GM18873 (cell line): ENCODE measurements around the gene LRRC7.

Experiments
- ATAC-seq: cut with Tn5 transposase; IDR thresholded peaks from one replicate; pipeline ENCODE4 v1.9.1; 2021; ENCODE audit warnings: mild to moderate bottlenecking, moderate library complexity, moderate number of reproducible peaks; ENCODE audit not compliant: unreplicated experiment, low FRiP score

The LRRC7 gene

DNA sequence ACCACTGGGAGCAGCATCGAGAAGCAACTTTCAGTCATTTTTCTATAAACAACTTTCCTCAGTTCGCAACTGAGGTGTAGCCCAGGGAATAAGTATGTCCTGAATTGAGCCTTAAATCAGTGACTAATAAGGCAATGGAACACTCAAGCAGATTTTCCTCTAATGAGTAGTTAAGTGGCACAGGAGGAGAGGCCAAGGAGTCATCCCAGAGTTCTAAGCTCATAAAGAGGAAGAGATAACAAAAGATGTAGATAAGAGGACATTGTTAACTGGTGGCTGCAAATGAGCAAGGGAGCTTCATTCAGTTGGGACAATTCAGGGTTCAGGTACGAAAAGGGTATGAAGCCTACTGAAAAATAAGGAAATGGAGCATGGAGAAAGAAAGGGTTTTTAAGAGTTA is 573.2 kb downstream of the LRRC7 start:
- ATAC-seq = no peak

DNA sequence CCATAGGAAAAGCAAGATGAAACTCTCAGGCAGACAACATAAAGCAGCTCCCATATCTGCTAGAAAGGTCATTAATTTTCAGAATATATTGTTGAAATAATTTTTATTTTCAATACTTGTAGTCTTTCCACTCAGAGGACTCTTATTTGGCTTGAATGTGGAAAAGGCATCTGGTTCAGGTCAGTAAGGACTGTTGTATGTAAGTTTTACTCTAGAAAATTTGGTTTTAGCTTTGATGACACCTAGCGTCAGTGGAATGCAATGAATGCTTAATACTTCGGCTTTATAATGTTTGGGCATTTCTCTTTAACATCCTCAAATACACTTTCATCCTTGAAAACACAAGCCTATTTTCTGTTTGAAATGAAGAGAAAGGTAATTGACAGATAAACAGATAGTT is 574.4 kb downstream of the LRRC7 start:
- no peak for ATAC-seq

DNA sequence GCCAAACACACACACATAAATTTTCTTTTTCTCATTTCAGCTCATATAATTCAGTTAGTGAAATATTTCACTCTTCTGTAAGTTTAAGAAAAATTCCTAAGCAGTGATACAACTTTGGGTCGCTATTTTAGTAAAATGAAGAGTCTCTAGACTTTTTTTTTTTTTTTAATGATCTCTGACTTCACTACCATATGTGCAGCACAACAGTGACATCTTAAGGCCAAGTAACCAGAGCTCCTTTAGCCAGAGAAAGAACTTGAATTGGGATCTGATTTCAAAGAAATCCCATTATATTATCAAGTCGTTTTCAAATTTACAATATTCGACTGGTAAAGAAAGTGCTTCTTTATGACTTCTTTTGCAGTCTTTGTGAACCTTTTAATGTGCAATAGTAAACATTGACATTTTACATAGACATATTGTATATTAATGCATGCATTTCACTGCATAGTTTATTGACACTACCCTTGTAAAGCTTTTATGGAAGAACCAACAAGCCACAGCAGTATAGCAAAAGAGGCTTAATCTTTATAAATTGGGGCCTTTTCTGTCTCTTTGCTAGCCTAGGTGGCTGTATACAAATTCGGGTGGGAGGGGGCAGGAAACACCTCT is 575.4 kb downstream of the LRRC7 start:
- no peak for ATAC-seq

DNA sequence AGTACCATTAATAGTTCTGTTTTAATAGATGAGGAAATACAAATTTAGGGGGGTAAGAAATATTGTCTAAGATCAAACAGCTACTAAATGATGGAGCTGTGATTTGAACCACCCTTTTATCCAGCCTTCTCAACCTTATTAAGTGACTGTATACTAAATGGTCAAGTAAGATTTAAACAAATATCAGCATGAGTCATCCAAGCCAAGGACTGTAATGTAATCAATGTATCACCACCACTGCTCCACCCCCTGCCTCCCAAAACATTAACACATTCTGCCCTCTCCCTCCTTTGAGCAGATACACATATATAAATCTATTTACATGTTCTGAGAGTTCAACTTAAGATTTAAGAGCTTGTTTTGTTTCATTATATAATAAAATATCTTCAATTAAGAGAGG is 578.8 kb downstream of the LRRC7 start:
- ATAC-seq = no peak

DNA sequence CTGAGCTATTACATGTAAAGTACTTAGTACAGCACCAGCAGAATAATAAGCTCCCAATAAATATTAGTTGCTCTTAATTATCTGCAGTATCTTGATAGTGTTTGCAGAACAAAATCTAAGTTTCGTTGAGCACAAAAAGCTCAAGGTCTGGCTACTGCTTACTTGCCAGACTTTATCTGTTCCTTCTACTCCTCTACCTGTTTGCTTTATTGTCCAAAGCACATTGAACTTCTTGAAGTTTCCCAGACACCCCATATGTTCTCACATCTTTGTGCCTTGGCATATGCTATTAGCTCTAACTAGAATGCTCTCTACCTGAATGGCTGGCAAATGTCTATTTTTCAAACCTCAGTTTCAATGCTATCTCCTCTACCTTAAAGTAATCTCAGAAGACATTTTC is 582.7 kb downstream of the LRRC7 start:
- ATAC-seq = no peak

DNA sequence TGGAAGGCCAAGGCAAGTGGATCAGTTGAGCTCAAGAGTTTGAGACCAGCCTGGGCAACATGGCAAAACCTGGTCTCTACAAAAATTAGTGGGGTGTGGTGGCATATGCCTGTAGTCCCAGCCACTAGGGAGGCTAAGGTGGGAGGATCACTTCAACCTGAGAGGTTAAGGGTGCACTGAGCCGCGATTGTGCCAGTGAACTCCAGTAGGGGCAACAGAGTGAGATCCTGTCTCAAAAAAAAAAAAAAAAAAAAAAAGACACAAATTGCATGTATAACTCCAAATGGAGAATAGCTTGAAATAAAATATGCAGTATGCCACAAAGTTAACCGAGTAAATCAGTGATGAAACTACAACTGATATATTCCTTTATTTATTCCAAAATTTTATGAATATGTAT is 586.0 kb downstream of the LRRC7 start:
- ATAC-seq = no peak

DNA sequence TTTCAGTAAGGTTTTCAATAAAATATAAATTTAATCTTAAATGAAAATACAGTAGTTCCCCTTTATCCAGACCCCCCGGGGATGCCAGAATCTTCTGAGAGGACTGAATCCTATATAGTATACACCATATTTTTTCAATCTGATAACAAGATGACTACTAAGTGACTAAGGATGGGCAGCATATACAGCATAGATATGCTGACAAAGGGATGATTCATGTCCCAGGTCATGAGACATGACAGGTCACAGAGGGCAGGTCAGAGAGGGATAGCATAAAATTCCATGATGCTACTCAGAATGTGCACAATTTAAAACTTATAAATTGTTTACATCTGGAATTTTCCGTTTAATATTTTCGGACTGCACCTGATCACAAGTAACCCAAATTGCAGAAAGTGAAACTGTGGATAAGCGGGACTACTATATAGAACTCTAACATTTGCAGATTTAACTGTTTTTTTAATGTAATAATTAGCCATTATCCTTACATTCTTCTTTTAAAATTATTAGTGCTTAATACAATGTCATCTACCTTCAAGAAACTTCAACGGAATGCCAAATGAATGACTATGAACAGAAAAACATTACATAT is 588.9 kb downstream of the LRRC7 start:
- no peak for ATAC-seq

DNA sequence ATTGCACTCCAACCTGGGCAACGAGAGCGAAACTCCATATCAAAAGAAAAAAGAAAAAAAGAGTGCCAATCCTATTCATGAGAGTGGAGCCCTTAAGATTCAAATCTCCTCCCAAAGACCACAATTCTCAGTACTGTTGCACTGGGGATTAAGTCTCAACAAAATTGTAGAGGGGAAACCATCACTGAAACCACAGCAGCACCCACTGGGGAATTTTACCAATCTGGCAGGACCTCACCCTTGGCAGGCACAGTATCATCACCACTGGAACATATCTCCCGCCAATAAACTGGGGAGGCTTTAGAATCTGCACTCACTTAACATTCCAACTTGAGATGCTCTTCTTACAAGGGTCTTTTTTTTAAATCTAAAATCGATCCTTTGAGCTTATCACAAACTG is 596.6 kb downstream of the LRRC7 start:
- no peak for ATAC-seq

DNA sequence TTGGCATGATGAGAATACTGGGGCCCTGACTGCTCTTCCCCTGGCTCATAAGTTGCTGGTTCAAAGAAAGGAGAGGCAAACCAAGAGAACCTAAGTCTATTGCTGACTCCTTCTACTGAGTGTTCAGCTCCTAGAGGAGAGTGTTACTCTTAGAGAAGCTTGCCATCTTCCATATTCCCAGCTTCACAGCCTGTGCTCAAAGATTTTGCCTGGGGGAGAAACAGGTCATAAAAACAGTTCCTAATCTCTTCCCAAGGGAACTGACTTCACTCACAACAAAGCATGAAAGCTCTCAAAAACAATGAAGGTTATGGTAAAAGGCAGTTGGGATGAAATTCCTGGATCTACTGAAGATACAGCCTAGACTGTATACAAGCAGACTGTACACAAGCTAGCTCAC is 600.6 kb downstream of the LRRC7 start:
- ATAC-seq = no peak

DNA sequence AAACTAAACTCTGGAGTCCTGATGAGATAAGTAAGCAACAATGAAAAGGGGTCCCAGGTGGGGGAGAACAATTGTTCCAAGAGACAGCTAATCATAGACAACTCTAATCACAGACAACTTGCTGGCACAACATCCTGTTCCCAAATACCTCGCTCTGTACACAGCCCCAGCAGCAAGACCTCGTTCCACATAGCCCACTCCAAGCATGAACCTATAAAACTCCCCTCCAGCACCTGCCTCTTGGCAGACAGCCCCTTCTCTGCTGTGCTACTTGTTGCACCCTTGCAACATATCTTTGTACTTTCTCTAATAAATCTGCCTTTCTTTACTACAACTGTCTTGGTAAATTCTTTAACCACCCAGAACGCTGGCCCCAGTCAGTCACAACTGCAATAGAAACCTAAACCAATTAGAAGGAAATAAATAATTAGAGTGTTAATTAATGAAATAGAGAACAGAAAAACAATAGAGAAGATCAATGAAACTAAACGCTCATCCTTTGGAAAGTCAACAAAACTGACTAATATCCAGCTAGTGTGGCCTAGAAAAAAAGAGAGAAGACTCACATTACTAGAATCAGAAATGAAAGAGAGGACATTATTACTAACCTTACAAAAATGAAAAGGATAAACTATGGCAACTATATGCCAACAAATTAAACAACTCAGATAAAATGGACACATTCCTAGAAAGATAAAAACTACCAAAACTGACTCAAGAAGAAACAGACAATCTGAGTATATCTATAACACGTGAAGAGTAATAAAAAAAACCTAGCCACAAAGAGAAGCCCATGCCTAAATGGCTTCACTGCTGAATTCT is 601.5 kb downstream of the LRRC7 start:
- no peak for ATAC-seq

DNA sequence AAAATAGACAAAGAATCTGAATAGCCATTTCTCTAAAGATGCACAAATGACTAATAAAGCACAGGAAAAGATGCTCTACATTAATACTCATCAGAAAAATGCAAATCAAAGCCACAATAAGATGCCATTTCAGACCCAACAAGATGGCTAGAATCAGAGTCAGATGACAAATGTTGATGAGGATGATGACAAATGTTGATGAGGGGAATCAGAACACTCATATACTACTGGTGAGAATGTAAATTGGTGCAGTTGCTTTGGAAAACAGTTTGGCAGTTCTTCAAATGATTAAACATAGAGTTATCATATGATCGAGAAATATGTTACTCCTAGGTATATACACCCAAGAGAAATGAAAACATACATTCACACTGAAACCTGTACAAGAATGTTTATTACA is 603.8 kb downstream of the LRRC7 start:
- no peak for ATAC-seq
